Measurements from ENCODE around the gene TNFSF10.
"Not testable (repeated sequence)": the region's sequence is repeated elsewhere in the genome, so short reads cannot be mapped to it uniquely, and the experiment has no call there.

TNFSF10 gene

GRCh38 chr3:172522871-172523818 lies at the start of gene TNFSF10:
TSS of gene TNFSF10 (minus strand) at chr3:172523430. CDS start at chr3:172523384, 46 bp downstream.
- no peaks in the 10 kb centered on the region for H3K9me3 Mint-ChIP-seq
- H3K36me3 Mint-ChIP-seq (ENCODE audit: low read depth) = peaks cover 21% of the 10 kb centered on the region
- H3K4me1 Mint-ChIP-seq = peaks cover 52% of the 10 kb centered on the region
- DNase-seq (peak; percentile 68), ATAC-seq (peak; percentile 76)
- H3K4me3 Mint-ChIP-seq = peak within 1 kb of the TSS; percentile 96
- peak within 1 kb of the TSS; percentile 96 for H3K27ac Mint-ChIP-seq
- H3K27me3 Mint-ChIP-seq = no peaks in the 10 kb centered on the region

GRCh38 chr3:172569128-172570008 lies 46.1 kb upstream of the TNFSF10 start:
- no peak overlapping the region for H3K27ac Mint-ChIP-seq
- no peak overlapping the region for H3K4me3 Mint-ChIP-seq
- peaks cover 7% of the 10 kb centered on the region for H3K36me3 Mint-ChIP-seq (ENCODE audit: low read depth)
- H3K9me3 Mint-ChIP-seq = peaks cover 14% of the 10 kb centered on the region
- peaks cover 10% of the 10 kb centered on the region for H3K4me1 Mint-ChIP-seq
- peaks cover 2% of the 10 kb centered on the region for H3K27me3 Mint-ChIP-seq
- ATAC-seq (no peak), DNase-seq (no peak)

GRCh38 chr3:172568701-172569100 lies 45.5 kb upstream of the TNFSF10 start:
- H3K4me3 Mint-ChIP-seq = no peak overlapping the region
- peaks cover 7% of the 10 kb centered on the region for H3K36me3 Mint-ChIP-seq (ENCODE audit: low read depth)
- peaks cover 14% of the 10 kb centered on the region for H3K9me3 Mint-ChIP-seq
- H3K27ac Mint-ChIP-seq = no peak overlapping the region
- ATAC-seq (no peak), DNase-seq (no peak)
- peaks cover 2% of the 10 kb centered on the region for H3K27me3 Mint-ChIP-seq
- H3K4me1 Mint-ChIP-seq = peaks cover 16% of the 10 kb centered on the region

- Mint-ChIP-seq H3K9me3 (peaks cover 14% of the 10 kb centered on the region), H3K4me1 (peaks cover 35% of the 10 kb centered on the region)
- ATAC-seq; H3K27me3 Mint-ChIP-seq; H3K36me3 Mint-ChIP-seq (ENCODE audit: low read depth); DNase-seq; H3K27ac Mint-ChIP-seq; H3K4me3 Mint-ChIP-seq: not testable (repeated sequence)
These were observed 43.6 kb upstream of the TNFSF10 start for GRCh38 chr3:172566785-172567184.

GRCh38 chr3:172564499-172564898 lies 41.3 kb upstream of the TNFSF10 start:
- Mint-ChIP-seq H3K9me3 (peaks cover 9% of the 10 kb centered on the region), H3K4me3 (no peak overlapping the region), H3K27ac (no peak overlapping the region), H3K27me3 (peaks cover 2% of the 10 kb centered on the region), H3K4me1 (peaks cover 39% of the 10 kb centered on the region), H3K36me3 (ENCODE audit: low read depth) (peaks cover 3% of the 10 kb centered on the region)
- ATAC-seq (no peak), DNase-seq (no peak)

GRCh38 chr3:172562871-172563865 lies 39.9 kb upstream of the TNFSF10 start:
- peaks cover 3% of the 10 kb centered on the region for H3K36me3 Mint-ChIP-seq (ENCODE audit: low read depth)
- H3K27me3 Mint-ChIP-seq = peaks cover 2% of the 10 kb centered on the region
- peak overlapping the region; percentile 54 for H3K4me3 Mint-ChIP-seq
- peaks cover 41% of the 10 kb centered on the region for H3K4me1 Mint-ChIP-seq
- H3K27ac Mint-ChIP-seq = peak overlapping the region; percentile 98
- peaks cover 4% of the 10 kb centered on the region for H3K9me3 Mint-ChIP-seq
- ATAC-seq (peak; percentile 68), DNase-seq (peak; percentile 22)

GRCh38 chr3:172561897-172562640 lies 38.8 kb upstream of the TNFSF10 start:
- Mint-ChIP-seq H3K4me1 (peaks cover 52% of the 10 kb centered on the region), H3K4me3 (peak overlapping the region; percentile 72), H3K27me3 (peaks cover 2% of the 10 kb centered on the region), H3K36me3 (ENCODE audit: low read depth) (no peaks in the 10 kb centered on the region), H3K27ac (peak overlapping the region; percentile 98), H3K9me3 (no peaks in the 10 kb centered on the region)
- DNase-seq = peak; percentile 23
- peak; percentile 73 for ATAC-seq

- DNase-seq (no peak), ATAC-seq (no peak)
- H3K4me3 Mint-ChIP-seq = no peak overlapping the region
- H3K27me3 Mint-ChIP-seq = peaks cover 2% of the 10 kb centered on the region
- no peaks in the 10 kb centered on the region for H3K36me3 Mint-ChIP-seq (ENCODE audit: low read depth)
- H3K27ac Mint-ChIP-seq = no peak overlapping the region
- H3K9me3 Mint-ChIP-seq = no peaks in the 10 kb centered on the region
- H3K4me1 Mint-ChIP-seq = peaks cover 53% of the 10 kb centered on the region
These were observed 37.4 kb upstream of the TNFSF10 start for GRCh38 chr3:172560586-172560985.

GRCh38 chr3:172560026-172560425 lies 36.8 kb upstream of the TNFSF10 start:
- Mint-ChIP-seq H3K9me3 (no peaks in the 10 kb centered on the region), H3K4me3 (no peak overlapping the region), H3K4me1 (peaks cover 53% of the 10 kb centered on the region), H3K36me3 (ENCODE audit: low read depth) (no peaks in the 10 kb centered on the region), H3K27me3 (peaks cover 2% of the 10 kb centered on the region), H3K27ac (no peak overlapping the region)
- DNase-seq (no peak), ATAC-seq (no peak)

GRCh38 chr3:172559020-172559419 lies 35.8 kb upstream of the TNFSF10 start:
- ATAC-seq (no peak), DNase-seq (no peak)
- Mint-ChIP-seq H3K36me3 (ENCODE audit: low read depth) (no peaks in the 10 kb centered on the region), H3K4me3 (no peak overlapping the region), H3K4me1 (peaks cover 46% of the 10 kb centered on the region), H3K27ac (no peak overlapping the region), H3K9me3 (no peaks in the 10 kb centered on the region), H3K27me3 (peaks cover under 1% of the 10 kb centered on the region)

GRCh38 chr3:172557515-172558220 lies 34.4 kb upstream of the TNFSF10 start:
- peaks cover 2% of the 10 kb centered on the region for H3K27me3 Mint-ChIP-seq
- no peak overlapping the region for H3K27ac Mint-ChIP-seq
- H3K36me3 Mint-ChIP-seq (ENCODE audit: low read depth) = no peaks in the 10 kb centered on the region
- peak; percentile 40 for ATAC-seq
- H3K4me1 Mint-ChIP-seq = peaks cover 35% of the 10 kb centered on the region
- DNase-seq = no peak
- H3K4me3 Mint-ChIP-seq = no peak overlapping the region
- no peaks in the 10 kb centered on the region for H3K9me3 Mint-ChIP-seq

GRCh38 chr3:172553526-172554252 lies 30.5 kb upstream of the TNFSF10 start:
- ATAC-seq = no peak
- no peak for DNase-seq
- Mint-ChIP-seq H3K4me1 (peaks cover 49% of the 10 kb centered on the region), H3K27me3 (peaks cover 2% of the 10 kb centered on the region), H3K36me3 (ENCODE audit: low read depth) (no peaks in the 10 kb centered on the region), H3K9me3 (peaks cover 3% of the 10 kb centered on the region), H3K4me3 (no peak overlapping the region), H3K27ac (no peak overlapping the region)
